ENCODE data around the gene SVIL.
A peak's percentile ranks its signal among the peaks of the same experiment; 100 is the strongest.
"Not testable (repeated sequence)": the region's sequence is repeated elsewhere in the genome, so short reads cannot be mapped to it uniquely, and the experiment has no call there.

SVIL gene

DNA sequence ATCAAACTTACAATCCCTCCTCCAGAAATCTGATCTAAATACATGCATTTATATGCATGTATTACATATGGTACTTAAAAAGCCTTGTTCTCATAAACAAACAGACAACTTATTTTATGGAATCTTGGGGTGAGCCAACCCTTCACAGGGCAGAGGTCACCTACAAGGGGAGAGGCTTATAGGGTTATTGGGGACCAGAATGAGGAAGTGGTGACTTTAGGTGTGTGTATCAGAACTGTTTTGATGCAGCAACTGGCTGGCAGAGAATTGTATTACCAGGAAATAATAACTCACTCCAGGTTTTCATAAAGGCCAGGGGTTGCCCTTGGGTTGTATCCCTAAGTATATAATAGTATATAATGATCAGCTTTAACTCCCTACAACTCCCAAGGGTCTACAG, 91.1 kb downstream of the SVIL start:
- peaks cover 17% of the 10 kb centered on the region for H3K36me3 ChIP-seq (ENCODE audit: insufficient read depth, low read length)
- no peaks in the 10 kb centered on the region for H3K79me2 ChIP-seq (ENCODE audit: control insufficient read depth, insufficient read depth, low read length, unreplicated experiment)
- no peak overlapping the region for H2AFZ ChIP-seq (ENCODE audit: low read length, unreplicated experiment)
- no peaks in the 10 kb centered on the region for H3K4me1 ChIP-seq (ENCODE audit: control insufficient read depth, insufficient read depth, low read length, unreplicated experiment)
- H3K4me3 ChIP-seq (ENCODE audit: low read depth, low read length): no peak overlapping the region
- H3K27ac ChIP-seq (ENCODE audit: low read depth, low read length): no peak overlapping the region
- no peaks in the 10 kb centered on the region for H3K27me3 ChIP-seq (ENCODE audit: insufficient read depth, low read length)

DNA sequence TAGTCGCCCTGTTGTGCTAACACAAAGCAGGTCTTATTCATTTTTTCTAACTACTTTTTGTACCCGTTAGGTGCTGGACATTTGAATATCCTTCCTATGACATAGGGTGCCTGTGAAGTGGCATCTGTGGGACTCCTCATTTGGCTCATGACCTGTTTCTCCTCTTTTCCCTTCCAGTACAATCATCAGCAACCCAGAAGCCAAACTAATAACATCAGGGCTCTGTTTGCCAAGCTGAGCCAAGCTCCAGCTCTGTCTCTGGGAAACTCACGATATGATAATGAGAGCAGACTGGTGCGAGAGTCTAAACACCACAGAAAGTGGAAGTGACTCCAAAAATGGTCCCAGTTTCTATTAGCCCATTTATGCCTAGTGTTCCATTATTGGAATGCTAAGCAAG, 92.0 kb downstream of the SVIL start:
- Histone ChIP-seq H3K36me3 (ENCODE audit: insufficient read depth, low read length) (peaks cover 13% of the 10 kb centered on the region; the same call in 1 of the 2 replicates), H3K27ac (ENCODE audit: low read depth, low read length) (no peak overlapping the region), H3K27me3 (ENCODE audit: insufficient read depth, low read length) (no peaks in the 10 kb centered on the region), H2AFZ (ENCODE audit: low read length, unreplicated experiment) (no peak overlapping the region), H3K4me1 (ENCODE audit: control insufficient read depth, insufficient read depth, low read length, unreplicated experiment) (no peaks in the 10 kb centered on the region), H3K79me2 (ENCODE audit: control insufficient read depth, insufficient read depth, low read length, unreplicated experiment) (no peaks in the 10 kb centered on the region), H3K4me3 (ENCODE audit: low read depth, low read length) (no peak overlapping the region)

DNA sequence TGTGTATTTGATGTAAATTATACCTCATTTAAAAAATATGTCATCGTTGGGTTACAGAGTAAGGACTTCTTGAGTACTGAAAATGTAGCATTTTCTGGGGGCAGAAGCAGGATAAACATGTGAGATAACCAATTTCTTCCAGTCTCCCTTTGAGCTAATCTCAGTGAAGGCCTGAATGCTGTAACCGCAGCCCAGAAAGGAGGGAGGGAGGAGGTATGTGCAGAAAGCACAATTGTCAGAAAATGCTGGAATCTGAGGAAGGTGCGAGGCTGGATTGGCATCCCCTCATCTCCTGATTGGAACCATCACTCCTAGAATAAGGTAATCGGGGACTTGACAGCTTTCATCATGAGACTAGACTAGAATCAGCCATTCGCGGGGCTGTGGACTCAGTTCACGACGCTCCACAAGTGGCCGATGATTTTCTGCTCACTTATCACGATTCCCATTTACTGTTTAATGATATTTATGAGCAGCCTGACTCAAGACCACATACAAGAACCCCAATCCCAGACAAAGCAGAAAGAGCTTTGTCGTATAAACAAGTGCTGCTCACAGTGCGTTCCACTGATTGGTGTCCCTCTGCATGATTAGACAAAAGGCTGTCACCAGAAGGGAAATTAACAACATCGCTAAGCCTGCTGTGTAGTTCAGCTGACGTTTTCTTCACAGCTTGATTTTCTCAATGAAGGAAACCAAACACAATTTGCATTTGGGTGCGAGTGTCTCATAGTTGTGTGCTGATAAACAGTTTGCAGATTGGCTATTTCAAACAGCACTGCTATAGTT, 93.2 kb downstream of the SVIL start:
- peaks cover 13% of the 10 kb centered on the region; the same call in 1 of the 2 replicates for H3K36me3 ChIP-seq (ENCODE audit: insufficient read depth, low read length)
- no peaks in the 10 kb centered on the region for H3K27me3 ChIP-seq (ENCODE audit: insufficient read depth, low read length)
- no peak overlapping the region for H2AFZ ChIP-seq (ENCODE audit: low read length, unreplicated experiment)
- H3K27ac ChIP-seq (ENCODE audit: low read depth, low read length): no peak overlapping the region
- no peaks in the 10 kb centered on the region for H3K79me2 ChIP-seq (ENCODE audit: control insufficient read depth, insufficient read depth, low read length, unreplicated experiment)
- H3K4me3 ChIP-seq (ENCODE audit: low read depth, low read length): no peak overlapping the region
- no peaks in the 10 kb centered on the region for H3K4me1 ChIP-seq (ENCODE audit: control insufficient read depth, insufficient read depth, low read length, unreplicated experiment)

DNA sequence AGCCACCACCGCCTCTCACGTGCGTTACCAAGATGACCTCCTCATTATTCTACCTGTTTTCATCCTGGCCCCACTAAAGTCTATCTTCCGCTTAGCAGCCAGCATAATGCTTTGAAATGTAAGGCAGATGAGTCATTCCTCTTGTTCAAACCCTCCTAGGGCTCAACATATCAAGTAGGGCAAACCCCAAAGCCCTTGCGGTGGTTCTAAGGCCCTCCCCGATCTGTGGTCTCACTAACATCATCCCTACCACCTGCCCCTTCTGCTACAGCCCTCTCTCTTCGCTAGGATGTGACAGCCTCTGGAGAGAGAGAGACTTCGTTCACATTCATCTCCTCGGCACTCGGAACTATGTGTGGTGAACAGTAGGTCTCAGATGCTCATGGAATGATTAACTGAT, 94.8 kb downstream of the SVIL start:
- H3K36me3 ChIP-seq (ENCODE audit: insufficient read depth, low read length): peaks cover 13% of the 10 kb centered on the region; the same call in 1 of the 2 replicates

DNA sequence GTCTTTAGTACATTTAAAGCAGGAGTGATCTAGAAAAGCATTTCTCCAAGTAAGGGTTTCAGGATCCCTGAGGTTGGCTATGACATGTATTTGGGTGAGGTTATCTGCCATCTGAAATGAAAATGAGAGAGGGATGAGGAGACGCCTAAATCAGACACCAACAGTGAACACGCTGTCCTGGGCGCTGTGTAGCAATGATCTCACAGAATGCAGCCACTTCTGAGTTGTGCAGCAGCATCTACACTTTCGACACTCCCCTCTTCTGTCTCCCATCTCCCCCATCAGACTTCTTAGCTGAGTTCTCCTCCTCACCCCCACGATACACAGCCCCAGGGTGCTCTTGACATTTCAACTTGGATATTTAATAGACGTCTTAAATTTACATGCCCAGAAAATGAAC, 95.4 kb downstream of the SVIL start:
- no peak overlapping the region for H3K27ac ChIP-seq (ENCODE audit: low read depth, low read length)
- H3K79me2 ChIP-seq (ENCODE audit: control insufficient read depth, insufficient read depth, low read length, unreplicated experiment): no peaks in the 10 kb centered on the region
- H3K27me3 ChIP-seq (ENCODE audit: insufficient read depth, low read length): no peaks in the 10 kb centered on the region
- H3K36me3 ChIP-seq (ENCODE audit: insufficient read depth, low read length): peaks cover 13% of the 10 kb centered on the region; the same call in 1 of the 2 replicates
- H3K4me3 ChIP-seq (ENCODE audit: low read depth, low read length): no peak overlapping the region
- peaks cover 19% of the 10 kb centered on the region for H3K4me1 ChIP-seq (ENCODE audit: control insufficient read depth, insufficient read depth, low read length, unreplicated experiment)
- H2AFZ ChIP-seq (ENCODE audit: low read length, unreplicated experiment): no peak overlapping the region

More for the DNA sequence above, 94.8 kb downstream of the SVIL start:
- Histone ChIP-seq H3K27me3 (ENCODE audit: insufficient read depth, low read length) (no peaks in the 10 kb centered on the region), H3K79me2 (ENCODE audit: control insufficient read depth, insufficient read depth, low read length, unreplicated experiment) (no peaks in the 10 kb centered on the region), H3K4me3 (ENCODE audit: low read depth, low read length) (no peak overlapping the region), H3K4me1 (ENCODE audit: control insufficient read depth, insufficient read depth, low read length, unreplicated experiment) (peaks cover 13% of the 10 kb centered on the region), H2AFZ (ENCODE audit: low read length, unreplicated experiment) (no peak overlapping the region), H3K27ac (ENCODE audit: low read depth, low read length) (no peak overlapping the region)

DNA sequence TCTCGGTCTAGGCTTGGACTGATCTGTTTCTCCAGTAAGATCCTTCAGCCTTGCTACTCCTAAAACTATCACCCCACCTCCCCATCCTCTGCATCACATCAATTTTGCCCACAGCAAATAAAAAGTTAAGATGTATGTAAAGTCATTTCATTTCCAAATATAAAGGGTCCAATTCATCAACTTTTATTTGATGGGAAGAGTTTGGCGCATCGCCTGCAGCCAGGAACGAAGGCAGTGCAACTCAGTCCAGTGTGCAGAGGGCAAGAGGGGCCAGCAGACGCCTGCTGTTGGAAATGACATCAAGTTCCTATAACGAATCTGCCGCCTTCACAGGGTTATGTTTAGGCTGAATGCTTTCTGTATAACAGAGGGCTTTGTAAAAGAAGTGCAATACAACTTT, 97.0 kb downstream of the SVIL start:
- H3K36me3 ChIP-seq (ENCODE audit: insufficient read depth, low read length): peaks cover 13% of the 10 kb centered on the region; the same call in 1 of the 2 replicates

DNA sequence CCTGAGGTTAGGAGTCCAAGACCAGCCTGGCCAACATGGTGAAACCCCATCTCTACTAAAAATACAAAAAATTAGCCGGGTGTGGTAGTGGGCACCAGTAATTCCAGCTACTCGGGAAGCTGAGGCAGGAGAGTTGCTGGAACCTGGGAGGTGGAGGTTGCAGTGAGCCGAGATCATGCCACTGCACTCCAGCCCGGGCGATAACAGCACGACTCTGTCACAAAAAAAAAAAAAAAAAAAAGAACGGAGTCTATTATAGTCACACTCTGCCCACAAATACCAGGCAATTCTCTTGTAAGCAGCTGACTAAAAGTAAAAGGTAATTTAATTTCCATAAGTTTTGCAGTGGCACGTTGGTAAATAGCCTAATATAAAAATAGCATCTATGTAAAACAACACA, 98.1 kb downstream of the SVIL start:
- H3K4me3 ChIP-seq (ENCODE audit: low read depth, low read length); H3K79me2 ChIP-seq (ENCODE audit: control insufficient read depth, insufficient read depth, low read length, unreplicated experiment): not testable (repeated sequence)
- peak overlapping the region; percentile 90 for H3K27ac ChIP-seq (ENCODE audit: low read depth, low read length)

More for the DNA sequence above, 97.0 kb downstream of the SVIL start:
- no peaks in the 10 kb centered on the region for H3K27me3 ChIP-seq (ENCODE audit: insufficient read depth, low read length)
- H3K4me1 ChIP-seq (ENCODE audit: control insufficient read depth, insufficient read depth, low read length, unreplicated experiment): peaks cover 19% of the 10 kb centered on the region
- no peak overlapping the region for H2AFZ ChIP-seq (ENCODE audit: low read length, unreplicated experiment)
- H3K4me3 ChIP-seq (ENCODE audit: low read depth, low read length): no peak overlapping the region
- no peak overlapping the region for H3K27ac ChIP-seq (ENCODE audit: low read depth, low read length)
- no peaks in the 10 kb centered on the region for H3K79me2 ChIP-seq (ENCODE audit: control insufficient read depth, insufficient read depth, low read length, unreplicated experiment)

DNA sequence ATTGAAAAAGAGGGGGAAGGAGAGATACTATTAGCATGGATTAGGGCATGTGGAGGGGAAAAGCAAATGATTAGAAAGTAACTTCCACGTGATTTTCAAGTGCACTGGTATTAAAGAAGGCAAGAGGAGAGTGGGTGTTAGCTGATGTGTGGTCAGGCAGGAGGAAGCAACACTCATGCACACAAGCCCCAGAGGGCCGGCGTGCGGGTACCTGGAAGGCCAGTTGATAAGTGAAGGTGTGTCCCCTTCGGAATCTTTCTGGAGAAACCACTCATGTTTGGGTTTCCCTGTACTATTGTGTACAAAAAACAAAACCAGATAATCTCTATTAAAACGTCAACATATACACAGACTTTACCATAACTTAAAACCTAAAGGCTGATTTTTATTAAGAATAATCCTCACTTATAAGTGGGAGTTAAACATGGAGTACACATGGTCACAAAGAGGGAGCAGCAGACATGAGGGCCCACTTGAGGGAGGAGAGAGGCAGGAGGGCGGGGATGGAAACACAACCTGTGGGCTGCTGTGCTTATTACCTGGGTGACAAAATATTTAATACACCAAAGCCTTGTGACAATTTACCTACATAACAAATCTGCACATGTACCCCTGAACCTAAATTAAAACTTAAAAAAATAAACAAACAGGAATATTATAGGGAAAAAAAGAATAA, 98.9 kb downstream of the SVIL start:
- Histone ChIP-seq H2AFZ (ENCODE audit: low read length, unreplicated experiment) (peak overlapping the region; percentile 44), H3K4me1 (ENCODE audit: control insufficient read depth, insufficient read depth, low read length, unreplicated experiment) (peaks cover 19% of the 10 kb centered on the region), H3K4me3 (ENCODE audit: low read depth, low read length) (peak overlapping the region; percentile 41), H3K79me2 (ENCODE audit: control insufficient read depth, insufficient read depth, low read length, unreplicated experiment) (no peaks in the 10 kb centered on the region), H3K27ac (ENCODE audit: low read depth, low read length) (peak overlapping the region; percentile 90), H3K27me3 (ENCODE audit: insufficient read depth, low read length) (no peaks in the 10 kb centered on the region), H3K36me3 (ENCODE audit: insufficient read depth, low read length) (peaks cover 4% of the 10 kb centered on the region; the same call in 1 of the 2 replicates)

More for the DNA sequence above, 98.1 kb downstream of the SVIL start:
- not testable (repeated sequence) for H3K27me3 ChIP-seq (ENCODE audit: insufficient read depth, low read length); H2AFZ ChIP-seq (ENCODE audit: low read length, unreplicated experiment); H3K36me3 ChIP-seq (ENCODE audit: insufficient read depth, low read length)
- peaks cover 19% of the 10 kb centered on the region for H3K4me1 ChIP-seq (ENCODE audit: control insufficient read depth, insufficient read depth, low read length, unreplicated experiment)

DNA sequence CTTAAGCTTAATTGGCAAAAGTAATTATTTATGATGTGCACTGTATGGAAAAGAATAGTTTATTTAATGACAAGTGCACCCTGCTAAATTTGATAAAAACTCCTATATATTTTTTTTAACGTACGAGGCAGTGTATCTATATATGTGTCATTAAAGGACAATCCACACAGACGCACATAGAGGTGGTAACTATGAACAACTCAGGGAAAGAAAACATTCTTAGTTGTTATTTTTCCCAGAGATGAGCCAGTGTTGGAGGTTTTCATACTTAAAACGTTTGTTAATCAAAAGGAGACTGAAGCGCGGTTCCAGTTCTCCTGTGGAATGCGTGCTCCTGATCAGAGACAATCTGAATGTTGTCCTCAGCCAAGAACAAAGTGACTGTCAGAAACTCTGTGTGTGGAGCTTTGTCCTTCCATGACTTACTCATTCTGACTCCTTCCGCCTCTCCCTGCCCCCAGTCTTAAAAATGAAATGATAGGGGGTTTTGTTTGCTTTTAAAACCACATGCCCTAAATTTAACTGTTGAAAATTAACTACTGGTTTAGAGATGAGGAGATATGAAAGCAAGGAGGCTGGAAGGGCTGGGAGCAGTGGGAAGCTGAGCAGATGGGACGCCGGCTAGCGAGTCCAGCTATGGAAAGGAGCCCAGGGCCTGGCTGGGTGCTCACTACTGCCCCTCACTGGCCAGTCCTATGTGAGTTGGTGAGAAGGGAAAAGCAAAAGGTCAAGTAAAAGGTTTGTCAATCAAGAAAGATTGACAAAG, 99.6 kb downstream of the SVIL start:
- peak overlapping the region; percentile 90 for H3K27ac ChIP-seq (ENCODE audit: low read depth, low read length)
- H3K4me3 ChIP-seq (ENCODE audit: low read depth, low read length): peak overlapping the region; percentile 41
- peak overlapping the region; percentile 44 for H2AFZ ChIP-seq (ENCODE audit: low read length, unreplicated experiment)

DNA sequence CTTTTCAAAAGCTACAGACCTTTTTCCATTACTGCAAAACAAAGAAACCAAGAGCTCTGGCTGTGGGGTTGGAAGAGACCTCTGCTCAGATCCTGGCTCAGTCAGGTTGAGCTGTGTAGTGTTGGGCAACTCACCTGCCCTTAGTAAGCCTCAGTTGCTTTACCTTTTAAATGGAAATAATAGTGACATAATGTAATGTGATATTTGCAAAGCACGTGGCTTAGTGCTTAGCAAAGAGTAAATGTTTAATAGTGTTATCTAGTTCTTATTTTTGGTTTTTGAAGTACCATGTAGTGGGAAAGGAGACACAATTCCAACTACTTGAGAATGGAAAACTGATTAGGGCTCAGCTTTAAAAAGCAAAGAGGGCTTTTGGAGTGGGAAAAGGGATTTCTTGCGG, 100.2 kb downstream of the SVIL start:
- peak overlapping the region; percentile 90 for H3K27ac ChIP-seq (ENCODE audit: low read depth, low read length)
- H3K36me3 ChIP-seq (ENCODE audit: insufficient read depth, low read length): peaks cover 7% of the 10 kb centered on the region; the same call in 1 of the 2 replicates
- no peak overlapping the region for H2AFZ ChIP-seq (ENCODE audit: low read length, unreplicated experiment)
- no peaks in the 10 kb centered on the region for H3K27me3 ChIP-seq (ENCODE audit: insufficient read depth, low read length)
- H3K79me2 ChIP-seq (ENCODE audit: control insufficient read depth, insufficient read depth, low read length, unreplicated experiment): no peaks in the 10 kb centered on the region
- peaks cover 19% of the 10 kb centered on the region for H3K4me1 ChIP-seq (ENCODE audit: control insufficient read depth, insufficient read depth, low read length, unreplicated experiment)
- 0 out of 2 replicates have a peak overlapping the region, but pooled peaks have one; percentile 41 for H3K4me3 ChIP-seq (ENCODE audit: low read depth, low read length)

More for the DNA sequence above, 99.6 kb downstream of the SVIL start:
- Histone ChIP-seq H3K4me1 (ENCODE audit: control insufficient read depth, insufficient read depth, low read length, unreplicated experiment) (peaks cover 19% of the 10 kb centered on the region), H3K79me2 (ENCODE audit: control insufficient read depth, insufficient read depth, low read length, unreplicated experiment) (no peaks in the 10 kb centered on the region), H3K36me3 (ENCODE audit: insufficient read depth, low read length) (peaks cover 3% of the 10 kb centered on the region; the same call in 1 of the 2 replicates), H3K27me3 (ENCODE audit: insufficient read depth, low read length) (no peaks in the 10 kb centered on the region)

Data from ACC112 (cell line).